Adrenal gland (tissue), 12 donors: ENCODE measurements around the gene QKI. TPM values are rescaled to one million over a fixed set of nuclear protein-coding genes. Genes with fewer than 3 reads are reported as not detected.

ENCODE experiments used
- DNase-seq, 7 donors: peaks; one replicate each; pipeline ENCODE4 v3.0.0-alpha.2; 2019 to 2020
- H3K27ac ChIP-seq, 5 donors: fragments of 200-600 bp; sonication (generic) in 4 of 5; 1 replicate in 3 of 5; 2 replicates in 2 of 5; pipeline versions ENCODE4 v1.5.1 to v1.8.0; 2016 to 2020; ENCODE audit warnings: mild to moderate bottlenecking in 1 of 5
- H3K27me3 ChIP-seq: fragments of 200-600 bp; 2 replicates; pipeline ENCODE4 v1.8.0; 2021
- H3K36me3 ChIP-seq, 2 donors: fragments of 200-600 bp; replicated peaks in 1 of 2; 1 replicate in 1 of 2; 2 replicates in 1 of 2; pipeline versions ENCODE4 v1.5.1 to v1.8.0; 2018 to 2022
- H3K4me1 ChIP-seq, 2 donors: fragments of 200-600 bp; replicated peaks in 1 of 2; 1 replicate in 1 of 2; 2 replicates in 1 of 2; pipeline versions ENCODE4 v1.5.1 to v1.8.0; 2018 to 2021
- H3K4me3 ChIP-seq, 4 donors: fragments of 200-600 bp; sonication (generic) in 3 of 4; one replicate each; pipeline ENCODE4 v1.5.1; 2016 to 2018
- H3K9me3 ChIP-seq, 3 donors: fragments of 200-600 bp; sonication (generic) in 1 of 3; replicated peaks in 1 of 3; 1 replicate in 2 of 3; 2 replicates in 1 of 3; pipeline versions ENCODE4 v1.5.1 to v1.8.0; 2016 to 2021
- POLR2A ChIP-seq, 2 donors: fragments of 450-650 bp; IDR thresholded peaks; one replicate each; pipeline ENCODE4 v1.6.1; 2017; ENCODE audit warnings: antibody characterized with exemption in 2 of 2, mild to moderate bottlenecking in 2 of 2, moderate library complexity in 1 of 2
- WGBS, 4 donors: extraction: QIAGEN DNeasy Blood & Tissue Kit in 2 of 4; methylation state at CpG; one replicate each; pipeline versions ENCODE4 v1.1.5 to v1.1.7; 2013 to 2017; 5-methylcytosine and 5-hydroxymethylcytosine counted together
- intact Hi-C, 2 donors: fragments of 100-400 bp; cut with DNase I; formaldehyde crosslinking; loops; one replicate each; pipeline versions ENCODE4 v1.14.1 to v1.15.0; 2022 to 2023
- polyA plus RNA-seq, 3 donors: library from polyadenylated mRNA; stranded (reverse); fragments of 200-250 nt in 2 of 3; fragments of 350-450 nt in 1 of 3; fragmentation: Illumina TruSeq in 1 of 3; extraction: RNeasy Lipid Tissue Mini Kit (QIAGEN cat#74804) in 1 of 3; gene quantifications; one replicate each; pipeline ENCODE4 v1.2.3, GENCODE V29; 2013 to 2014
- total RNA-seq, 9 donors: library from RNA; depleted of rRNA in 4 of 9; stranded (reverse); fragments of >200 nt in 4 of 9; fragments of 120-200 nt in 1 of 9; fragmentation: NEBNext Ultra II Directional in 1 of 9; extraction: Animal tissue kit (Norgen Biotek cat#: 25700) in 1 of 9; gene quantifications; one replicate each; pipeline versions ENCODE4 v1.1.0 to v1.2.4, GENCODE V29; 2013 to 2023
- TF ChIP-seq, protein P1 (sequence below), 6 experiments: fragments of 450-650 bp in 4 of 6; fragments of 200-600 bp in 2 of 6; sonication (generic) in 1 of 6; IDR thresholded peaks; 1 replicate in 5 of 6; 2 replicates in 1 of 6; pipeline versions ENCODE4 v1.5.1 to v1.8.0; 2016 to 2021; ENCODE audit warnings: antibody characterized with exemption in 6 of 6, mild to moderate bottlenecking in 2 of 6, moderate library complexity in 1 of 6
- donor health status: healthy with polysubstance abuse.
- donor health status: Bipolar disorder and iron deficiency.
- donor health status: DM: yes; HTN: yes; CAD: no.
- donor health status: DM: no; HTN: no; CAD: no.
- donor health status: DM: no; HTN: no; CAD: no.
- donor health status: DM: yes; HTN: yes; CAD: no.

QKI gene
- total and polyA plus RNA-seq, 12 donors = 10.3 to 207 (median 130) TPM

DNA sequence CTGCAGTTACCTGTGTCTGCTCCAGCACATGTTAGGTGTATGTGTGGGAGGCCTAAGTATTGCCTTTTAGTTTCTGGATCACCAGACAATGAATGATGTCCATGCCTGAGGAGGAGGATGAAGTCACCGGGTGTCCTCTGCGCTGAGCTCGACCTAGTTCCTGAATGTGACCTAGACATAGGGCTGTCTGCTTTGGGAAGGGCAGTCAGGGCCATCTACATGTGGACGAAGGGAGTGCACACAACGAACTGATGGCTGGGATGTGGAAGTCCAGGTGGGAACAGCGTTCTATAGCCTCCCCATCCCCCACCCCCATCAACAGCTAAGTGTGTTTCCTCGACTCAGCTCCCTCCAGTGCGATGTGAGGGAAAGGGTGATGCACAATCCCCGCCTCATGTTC is 186.3 kb downstream of the QKI start:
- no peak for TF ChIP-seq POLR2A (IDR thresholded peaks at IDR 0.05)
- TF ChIP-seq, protein P1, sequence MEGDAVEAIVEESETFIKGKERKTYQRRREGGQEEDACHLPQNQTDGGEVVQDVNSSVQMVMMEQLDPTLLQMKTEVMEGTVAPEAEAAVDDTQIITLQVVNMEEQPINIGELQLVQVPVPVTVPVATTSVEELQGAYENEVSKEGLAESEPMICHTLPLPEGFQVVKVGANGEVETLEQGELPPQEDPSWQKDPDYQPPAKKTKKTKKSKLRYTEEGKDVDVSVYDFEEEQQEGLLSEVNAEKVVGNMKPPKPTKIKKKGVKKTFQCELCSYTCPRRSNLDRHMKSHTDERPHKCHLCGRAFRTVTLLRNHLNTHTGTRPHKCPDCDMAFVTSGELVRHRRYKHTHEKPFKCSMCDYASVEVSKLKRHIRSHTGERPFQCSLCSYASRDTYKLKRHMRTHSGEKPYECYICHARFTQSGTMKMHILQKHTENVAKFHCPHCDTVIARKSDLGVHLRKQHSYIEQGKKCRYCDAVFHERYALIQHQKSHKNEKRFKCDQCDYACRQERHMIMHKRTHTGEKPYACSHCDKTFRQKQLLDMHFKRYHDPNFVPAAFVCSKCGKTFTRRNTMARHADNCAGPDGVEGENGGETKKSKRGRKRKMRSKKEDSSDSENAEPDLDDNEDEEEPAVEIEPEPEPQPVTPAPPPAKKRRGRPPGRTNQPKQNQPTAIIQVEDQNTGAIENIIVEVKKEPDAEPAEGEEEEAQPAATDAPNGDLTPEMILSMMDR (IDR thresholded peaks at IDR 0.05) = no peak
- 85 to 97% (median 91%) methylated on average over 7 to 9 of the region's 9 CpGs for WGBS, 4 donors
- intact Hi-C loops = no loop called here
- Histone ChIP-seq H3K36me3 (no peaks in the 10 kb centered on the region), H3K27me3 (no peaks in the 10 kb centered on the region), H3K27ac (no peak overlapping the region), H3K4me3 (no peak overlapping the region), H3K9me3 (no peaks in the 10 kb centered on the region), H3K4me1 (no peaks in the 10 kb centered on the region)
- no peak for DNase-seq

DNA sequence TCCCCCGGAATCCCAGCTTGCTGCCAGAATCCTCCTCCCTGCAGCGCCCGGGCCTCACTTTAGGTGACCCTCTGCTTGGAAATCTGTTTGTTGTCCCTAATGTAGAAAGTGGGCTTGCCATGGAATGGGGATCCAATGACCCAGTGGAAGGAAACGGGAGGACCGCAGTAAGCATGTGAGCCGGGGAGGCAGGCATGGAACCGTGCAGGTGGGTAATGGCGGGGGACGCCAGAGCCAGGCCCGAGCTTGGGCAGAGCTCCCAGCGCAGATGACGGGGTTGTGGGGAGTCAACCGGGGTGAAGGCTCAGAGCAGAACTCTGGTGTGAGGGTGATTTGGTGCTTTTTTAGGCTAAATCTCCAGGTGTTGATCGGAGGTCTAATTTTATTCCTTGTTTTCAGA is 188.3 kb downstream of the QKI start:
- TF ChIP-seq POLR2A (IDR thresholded peaks at IDR 0.05) = no peak
- TF ChIP-seq, protein P1 (IDR thresholded peaks at IDR 0.05) = no peak
- no peak for DNase-seq
- H3K4me1 ChIP-seq = no peaks in the 10 kb centered on the region
- H3K4me3 ChIP-seq = no peak overlapping the region
- H3K27me3 ChIP-seq = no peaks in the 10 kb centered on the region
- no peak overlapping the region for H3K27ac ChIP-seq
- WGBS, 4 donors = 92 to 94% (median 94%) methylated on average over 14 of the region's 14 CpGs
- H3K9me3 ChIP-seq = no peaks in the 10 kb centered on the region
- H3K36me3 ChIP-seq = no peaks in the 10 kb centered on the region
- intact Hi-C loops = no loop called here

DNA sequence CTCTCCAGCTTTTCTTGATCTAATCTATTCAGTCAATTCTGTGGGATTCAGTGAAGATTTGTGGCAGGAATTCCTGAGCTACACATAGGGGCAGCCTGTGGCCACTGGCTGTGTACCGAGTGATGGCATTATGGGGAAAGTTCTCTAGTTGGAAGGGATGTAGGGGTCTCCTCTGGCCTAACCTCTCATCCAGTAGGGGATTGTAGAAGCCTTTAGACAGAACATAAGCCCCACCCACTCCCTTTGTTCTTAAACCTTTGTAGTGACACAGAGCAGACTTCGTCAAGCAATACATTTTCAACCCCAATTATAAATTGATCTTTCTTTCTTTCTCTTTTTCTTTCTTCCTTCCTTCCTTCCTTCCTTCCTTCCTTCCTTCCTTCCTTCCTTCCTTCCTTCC is 188.9 kb downstream of the QKI start:
- no peaks in the 10 kb centered on the region for H3K27me3 ChIP-seq
- H3K4me3 ChIP-seq = no peak overlapping the region
- no peak overlapping the region for H3K27ac ChIP-seq
- H3K9me3 ChIP-seq = no peaks in the 10 kb centered on the region
- H3K36me3 ChIP-seq = no peaks in the 10 kb centered on the region
- WGBS, 4 donors = 79 to 93% (median 83%) methylated on average over 2 of the region's 2 CpGs
- no peak for DNase-seq
- no peaks in the 10 kb centered on the region for H3K4me1 ChIP-seq
- TF ChIP-seq, protein P1 (IDR thresholded peaks at IDR 0.05) = no peak
- TF ChIP-seq POLR2A (IDR thresholded peaks at IDR 0.05) = no peak
- intact Hi-C loops = no loop called here

DNA sequence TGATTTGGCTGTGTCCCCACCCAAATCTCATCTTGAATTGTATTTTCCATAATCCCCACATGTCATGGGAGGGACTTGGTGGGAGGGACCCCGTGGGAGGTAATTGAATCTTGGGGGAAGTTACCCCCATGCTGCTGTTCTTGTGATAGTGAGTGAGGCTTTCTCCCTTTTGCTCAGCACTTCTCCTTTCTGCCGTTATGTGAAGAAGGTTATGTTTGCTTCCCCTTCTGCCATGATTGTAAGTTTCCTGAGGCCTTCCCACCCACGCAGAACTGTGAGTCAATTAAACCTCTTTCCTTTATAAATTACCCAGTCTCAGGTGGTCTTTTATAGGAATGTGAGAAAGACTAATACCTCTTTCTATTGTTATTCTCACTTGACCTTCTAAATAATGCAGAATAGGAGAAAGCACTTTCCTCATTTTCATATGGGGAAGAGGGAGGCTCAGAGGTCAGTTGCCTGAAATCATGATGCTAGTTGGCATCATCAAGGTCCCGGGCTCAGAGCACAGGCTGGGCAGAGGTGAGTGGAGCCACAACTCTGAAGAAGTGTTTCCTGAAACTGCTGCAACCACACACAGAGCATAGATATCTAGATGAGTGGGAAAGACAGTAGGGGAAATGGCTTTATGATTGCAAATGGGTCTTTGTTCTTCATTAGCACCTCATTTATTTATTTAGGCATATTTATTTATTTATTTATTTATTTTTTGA is 191.0 kb downstream of the QKI start:
- no peaks in the 10 kb centered on the region for H3K9me3 ChIP-seq
- 80 to 90% (median 85%) methylated on average over 4 of the region's 4 CpGs for WGBS, 4 donors
- intact Hi-C loops = no loop called here
- no peak for DNase-seq
- TF ChIP-seq, protein P1 (IDR thresholded peaks at IDR 0.05) = no peak
- no peak for TF ChIP-seq POLR2A (IDR thresholded peaks at IDR 0.05)
- H3K4me3 ChIP-seq = no peak overlapping the region
- no peaks in the 10 kb centered on the region for H3K36me3 ChIP-seq
- no peak overlapping the region for H3K27ac ChIP-seq
- no peaks in the 10 kb centered on the region for H3K4me1 ChIP-seq
- no peaks in the 10 kb centered on the region for H3K27me3 ChIP-seq
